ENCODE measurements around the gene CTNNB1. TPM values are rescaled to one million over a fixed set of nuclear protein-coding genes. Genes with fewer than 3 reads are reported as not detected.

CTNNB1 gene
- total RNA-seq, 2 experiments from 2014 or later: 157 to 201 TPM

DNA sequence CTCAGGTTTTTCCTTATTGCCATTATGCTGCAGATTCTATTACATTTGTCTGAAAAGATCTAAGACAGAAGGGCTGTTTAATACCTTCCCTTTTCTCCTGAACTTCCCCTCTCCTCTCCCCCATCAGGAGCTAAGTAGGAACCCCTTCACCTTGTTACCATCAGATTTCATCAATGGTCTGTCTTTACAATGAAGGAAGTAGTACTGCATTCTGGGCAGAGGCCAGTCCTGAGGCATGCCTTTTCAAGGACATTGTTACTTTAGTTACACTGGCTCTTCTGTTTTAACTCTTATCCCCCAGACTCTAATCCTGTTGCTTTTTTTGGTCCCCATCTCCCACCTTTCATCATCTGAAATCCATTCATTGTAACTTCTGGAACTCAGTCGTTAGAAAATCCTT lies 8.1 kb downstream of the CTNNB1 start:
- Histone ChIP-seq H3K79me2 (ENCODE audit: insufficient read depth, low read depth, low read length) (peaks cover 100% of the 10 kb centered on the region), H3K9me2 (ENCODE audit: insufficient read depth, low read length) (no peaks in the 10 kb centered on the region), H3K36me3 (ENCODE audit: insufficient read depth, low read length) (peaks cover 77% of the 10 kb centered on the region), H4K20me1 (ENCODE audit: insufficient read depth, low read length) (peaks cover 74% of the 10 kb centered on the region), H2AFZ (ENCODE audit: low read length) (no peak overlapping the region), H3K4me2 (ENCODE audit: low read length) (no peak overlapping the region), H3K27ac (ENCODE audit: low read depth, low read length, poor library complexity, severe bottlenecking) (no peak overlapping the region), H3K4me1 (ENCODE audit: insufficient read depth, low read length, poor library complexity, severe bottlenecking) (peaks cover 17% of the 10 kb centered on the region), H3K4me3 (ENCODE audit: low read depth, low read length, poor library complexity, severe bottlenecking) (no peak overlapping the region), H3K9me3 (ENCODE audit: low read length) (no peaks in the 10 kb centered on the region)
- CTCF ChIA-PET (ENCODE audit: unreplicated experiment): no interaction called here
- TF ChIP-seq, protein P1, sequence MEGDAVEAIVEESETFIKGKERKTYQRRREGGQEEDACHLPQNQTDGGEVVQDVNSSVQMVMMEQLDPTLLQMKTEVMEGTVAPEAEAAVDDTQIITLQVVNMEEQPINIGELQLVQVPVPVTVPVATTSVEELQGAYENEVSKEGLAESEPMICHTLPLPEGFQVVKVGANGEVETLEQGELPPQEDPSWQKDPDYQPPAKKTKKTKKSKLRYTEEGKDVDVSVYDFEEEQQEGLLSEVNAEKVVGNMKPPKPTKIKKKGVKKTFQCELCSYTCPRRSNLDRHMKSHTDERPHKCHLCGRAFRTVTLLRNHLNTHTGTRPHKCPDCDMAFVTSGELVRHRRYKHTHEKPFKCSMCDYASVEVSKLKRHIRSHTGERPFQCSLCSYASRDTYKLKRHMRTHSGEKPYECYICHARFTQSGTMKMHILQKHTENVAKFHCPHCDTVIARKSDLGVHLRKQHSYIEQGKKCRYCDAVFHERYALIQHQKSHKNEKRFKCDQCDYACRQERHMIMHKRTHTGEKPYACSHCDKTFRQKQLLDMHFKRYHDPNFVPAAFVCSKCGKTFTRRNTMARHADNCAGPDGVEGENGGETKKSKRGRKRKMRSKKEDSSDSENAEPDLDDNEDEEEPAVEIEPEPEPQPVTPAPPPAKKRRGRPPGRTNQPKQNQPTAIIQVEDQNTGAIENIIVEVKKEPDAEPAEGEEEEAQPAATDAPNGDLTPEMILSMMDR (conservative IDR thresholded peaks at IDR 0.05; ENCODE audit: low read length): no peak
- POLR2A ChIA-PET: interaction anchor here (0.6 to 1.1 kb wide), 4 partner anchors 8 to 1392 kb away, joined by 3 read pairs; partner anchors contain the start of gene CTNNB1
- no peak for DNase-seq (ENCODE audit: low spot score)
- intact Hi-C loops (cut with micrococcal nuclease; ENCODE audit: unreplicated experiment): no loop called here
- no TSS peak for BruUV-seq (replicated peaks)

DNA sequence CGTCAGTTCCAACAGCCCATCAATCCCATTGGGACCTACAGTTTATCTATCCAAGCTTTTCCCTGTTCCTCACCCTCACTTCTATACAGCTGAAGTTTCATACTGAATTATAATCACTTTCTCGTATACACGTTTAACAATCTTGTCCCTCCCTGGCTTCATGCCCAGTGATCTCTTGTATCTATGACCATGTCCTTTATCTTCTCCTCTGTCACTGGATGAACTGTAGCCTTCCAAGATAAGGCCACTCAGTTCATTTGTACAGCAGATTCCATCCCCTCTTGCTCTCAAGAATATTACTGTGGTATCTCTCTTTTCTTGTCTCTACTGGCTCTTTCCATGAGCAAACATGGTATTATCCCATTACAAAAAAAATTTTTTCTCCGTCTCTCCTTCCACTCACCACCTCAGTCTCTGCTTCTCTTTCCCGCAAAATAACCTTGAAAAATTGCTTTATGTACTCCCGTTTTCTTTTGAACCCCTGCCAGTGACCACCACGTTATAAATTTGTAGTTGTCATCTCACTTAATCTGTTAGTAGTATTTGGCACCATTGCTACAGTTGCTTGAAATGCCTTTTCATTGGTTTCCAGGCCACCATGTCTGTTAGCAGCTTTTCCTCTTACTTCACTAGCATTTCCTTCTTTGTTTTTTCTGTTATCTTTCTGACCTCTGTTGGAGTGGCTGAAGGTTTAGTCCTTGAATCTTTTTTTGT lies 9.4 kb downstream of the CTNNB1 start:
- no TSS peak for BruUV-seq (replicated peaks)
- intact Hi-C loops (cut with micrococcal nuclease; ENCODE audit: unreplicated experiment): no loop called here
- CTCF ChIA-PET (ENCODE audit: unreplicated experiment): no interaction called here

GRCh38 chr3:41209646-41210045 lies 10.3 kb downstream of the CTNNB1 start:
- TF ChIP-seq EZH2phosphoT487 (IDR thresholded peaks at IDR 0.05; ENCODE audit: borderline replicate concordance, low read depth, low read length): no peak
- TF ChIP-seq, protein P1 (conservative IDR thresholded peaks at IDR 0.05; ENCODE audit: low read length): no peak
- POLR2A ChIA-PET: interaction anchor here (0.9 to 2.8 kb wide), 5 partner anchors 9 to 22 kb away, joined by 3 to 10 read pairs (median 4); no protein-coding TSS in a partner anchor
- no TSS peak for BruUV-seq (replicated peaks)
- intact Hi-C loops (cut with micrococcal nuclease; ENCODE audit: unreplicated experiment): no loop called here
- Histone ChIP-seq H3K27ac (ENCODE audit: low read depth, low read length, poor library complexity, severe bottlenecking) (no peak overlapping the region), H3K9me2 (ENCODE audit: insufficient read depth, low read length) (no peaks in the 10 kb centered on the region), H2AFZ (ENCODE audit: low read length) (no peak overlapping the region), H3K4me1 (ENCODE audit: insufficient read depth, low read length, poor library complexity, severe bottlenecking) (peaks cover 12% of the 10 kb centered on the region), H3K4me3 (ENCODE audit: low read depth, low read length, poor library complexity, severe bottlenecking) (no peak overlapping the region), H3K79me2 (ENCODE audit: insufficient read depth, low read depth, low read length) (peaks cover 100% of the 10 kb centered on the region), H3K4me2 (ENCODE audit: low read length) (no peak overlapping the region), H4K20me1 (ENCODE audit: insufficient read depth, low read length) (peaks cover 72% of the 10 kb centered on the region), H3K9me3 (ENCODE audit: low read length) (no peaks in the 10 kb centered on the region), H3K36me3 (ENCODE audit: insufficient read depth, low read length) (peaks cover 58% of the 10 kb centered on the region)
- no peak for DNase-seq (ENCODE audit: low spot score)
- CTCF ChIA-PET (ENCODE audit: unreplicated experiment): no interaction called here

More for the DNA sequence above, 9.4 kb downstream of the CTNNB1 start:
- Histone ChIP-seq H2AFZ (ENCODE audit: low read length) (no peak overlapping the region), H3K4me1 (ENCODE audit: insufficient read depth, low read length, poor library complexity, severe bottlenecking) (peaks cover 12% of the 10 kb centered on the region), H3K9me3 (ENCODE audit: low read length) (no peaks in the 10 kb centered on the region), H3K4me2 (ENCODE audit: low read length) (no peak overlapping the region), H3K9me2 (ENCODE audit: insufficient read depth, low read length) (no peaks in the 10 kb centered on the region), H3K4me3 (ENCODE audit: low read depth, low read length, poor library complexity, severe bottlenecking) (no peak overlapping the region), H3K36me3 (ENCODE audit: insufficient read depth, low read length) (peaks cover 68% of the 10 kb centered on the region), H3K79me2 (ENCODE audit: insufficient read depth, low read depth, low read length) (peaks cover 100% of the 10 kb centered on the region), H3K27ac (ENCODE audit: low read depth, low read length, poor library complexity, severe bottlenecking) (no peak overlapping the region), H4K20me1 (ENCODE audit: insufficient read depth, low read length) (peaks cover 74% of the 10 kb centered on the region)
- TF ChIP-seq, protein P1 (conservative IDR thresholded peaks at IDR 0.05; ENCODE audit: low read length): no peak
- TF ChIP-seq EZH2phosphoT487 (IDR thresholded peaks at IDR 0.05; ENCODE audit: borderline replicate concordance, low read depth, low read length): no peak
- POLR2A ChIA-PET: interaction anchor here (0.9 to 2.8 kb wide), 5 partner anchors 9 to 22 kb away, joined by 3 to 10 read pairs (median 4); partner anchors contain the start of gene CTNNB1
- no peak for DNase-seq (ENCODE audit: low spot score)

All from OCI-LY7 (cell line).